SW480 (cell line): ENCODE data around the gene ZBTB5.

Experiments
- DNase-seq: peaks from one replicate; pipeline ENCODE4 v3.0.0-alpha.2; 2016; ENCODE audit warnings: low spot score

Gene ZBTB5

GRCh38 chr9:37424204-37424685 lies 41.0 kb downstream of the ZBTB5 start:
- no peak for DNase-seq

GRCh38 chr9:37423508-37423907 lies 41.7 kb downstream of the ZBTB5 start:
- no peak for DNase-seq

- peak; percentile 88 for DNase-seq
Measured at GRCh38 chr9:37422289-37423104, 42.8 kb downstream of the ZBTB5 start, which contains the start of gene GRHPR. TSS of gene GRHPR (plus strand) at chr9:37422696. CDS start at chr9:37422751, 55 bp downstream.

GRCh38 chr9:37421914-37422288 lies 43.3 kb downstream of the ZBTB5 start:
- peak; percentile 65 for DNase-seq

- no peak for DNase-seq
Measured at GRCh38 chr9:37420271-37421215, 44.7 kb downstream of the ZBTB5 start.

- DNase-seq: no peak
Measured at GRCh38 chr9:37419204-37419603, 46.0 kb downstream of the ZBTB5 start.

- no peak for DNase-seq
Measured at GRCh38 chr9:37417857-37418618, 47.2 kb downstream of the ZBTB5 start.

- DNase-seq: no peak
Measured at GRCh38 chr9:37417252-37417803, 47.9 kb downstream of the ZBTB5 start.

GRCh38 chr9:37415011-37415719 lies 50.1 kb downstream of the ZBTB5 start:
- DNase-seq: peak; percentile 70

- no peak for DNase-seq
Measured at GRCh38 chr9:37414503-37414943, 50.7 kb downstream of the ZBTB5 start.

GRCh38 chr9:37413311-37413710 lies 51.9 kb downstream of the ZBTB5 start:
- DNase-seq: no peak

- DNase-seq: no peak
Measured at GRCh38 chr9:37412431-37413151, 52.7 kb downstream of the ZBTB5 start.

GRCh38 chr9:37410969-37411785 lies 54.1 kb downstream of the ZBTB5 start:
- DNase-seq: no peak

GRCh38 chr9:37410354-37410861 lies 54.8 kb downstream of the ZBTB5 start:
- DNase-seq: no peak

- DNase-seq: no peak
Measured at GRCh38 chr9:37408933-37409710, 56.1 kb downstream of the ZBTB5 start.

- peak; percentile 27 for DNase-seq
Measured at GRCh38 chr9:37407468-37407867, 57.8 kb downstream of the ZBTB5 start.

GRCh38 chr9:37406603-37407401 lies 58.4 kb downstream of the ZBTB5 start:
- DNase-seq: no peak
